D721Med (cell line): ENCODE data around the gene DPH5.

Experiments
- DNase-seq: peaks from one replicate; pipeline ENCODE4 v3.0.0; 2011; ENCODE audit warnings: low spot score; ENCODE audit not compliant: insufficient read length
- FAIRE-seq: peaks from 2 replicates; lab custom pipeline; 2011; peaks lifted over from hg19 to GRCh38; lab: Jason Lieb, UNC
- CTCF ChIP-seq: IDR thresholded peaks from 2 replicates; pipeline ENCODE4 v1.5.1; 2012; ENCODE audit warnings: mild to moderate bottlenecking, control low read depth; ENCODE audit not compliant: insufficient read depth; ENCODE audit errors: missing control alignments

Gene DPH5

GRCh38 chr1:100941580-100942216 is 83.9 kb downstream of the DPH5 start:
- no peak for TF ChIP-seq CTCF
- FAIRE-seq: no peak

GRCh38 chr1:100941098-100941527 is 84.5 kb downstream of the DPH5 start:
- no peak for TF ChIP-seq CTCF
- no peak for FAIRE-seq
- no peak for DNase-seq

More at GRCh38 chr1:100941580-100942216, 83.9 kb downstream of the DPH5 start:
- no peak for DNase-seq
